ENCODE results near the gene MRC1.

Gene MRC1

GRCh38 chr10:17795813-17796594 is 13.1 kb upstream of the MRC1 start:
- DNase-seq, result no peak

- no peak for DNase-seq
Observed at GRCh38 chr10:17801507-17801906, 7.6 kb upstream of the MRC1 start.

- no peak for DNase-seq
Observed at GRCh38 chr10:17802350-17802749, 6.8 kb upstream of the MRC1 start.

- DNase-seq, result peak; percentile 37
Observed at GRCh38 chr10:17802976-17803375, 6.2 kb upstream of the MRC1 start.

GRCh38 chr10:17805330-17805729 is 3.8 kb upstream of the MRC1 start:
- no peak for DNase-seq

- no peak for DNase-seq
Observed at GRCh38 chr10:17805921-17806577, 3.1 kb upstream of the MRC1 start.

DNA sequence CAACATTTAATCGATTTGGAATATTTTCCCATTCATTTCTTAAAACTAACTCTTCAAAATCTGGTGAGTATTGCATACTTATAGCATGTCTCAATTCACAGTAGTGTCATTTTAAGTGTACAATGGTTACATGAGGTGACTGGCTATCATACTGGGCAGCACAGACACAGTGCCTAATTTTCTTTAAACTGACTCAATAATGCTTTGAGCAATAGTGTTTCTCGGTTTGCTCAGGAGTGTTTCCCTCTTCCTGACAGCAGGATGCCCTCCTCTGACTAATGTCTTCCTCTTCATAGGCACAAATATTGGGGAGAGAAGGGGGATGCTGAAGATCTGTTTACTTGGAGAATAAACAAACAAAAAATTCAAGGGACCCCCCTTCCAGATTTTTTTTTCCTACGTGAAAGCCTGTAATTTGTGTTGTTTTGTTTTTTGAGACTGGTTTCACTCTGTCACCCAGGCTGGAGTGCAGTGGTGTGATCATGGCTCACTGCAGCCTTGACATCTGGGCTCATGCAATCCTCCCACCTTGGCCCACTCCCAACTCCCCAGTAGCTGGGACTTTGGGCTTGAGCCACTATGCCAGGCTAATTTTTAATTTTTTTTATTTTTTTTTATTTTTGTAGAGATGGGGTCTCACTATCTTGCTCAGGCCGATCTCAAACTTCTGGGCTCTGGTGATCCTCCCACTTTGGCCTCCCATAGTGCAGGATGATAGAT is 2.2 kb downstream of the MRC1 start:
- DNase-seq, result no peak

DNA sequence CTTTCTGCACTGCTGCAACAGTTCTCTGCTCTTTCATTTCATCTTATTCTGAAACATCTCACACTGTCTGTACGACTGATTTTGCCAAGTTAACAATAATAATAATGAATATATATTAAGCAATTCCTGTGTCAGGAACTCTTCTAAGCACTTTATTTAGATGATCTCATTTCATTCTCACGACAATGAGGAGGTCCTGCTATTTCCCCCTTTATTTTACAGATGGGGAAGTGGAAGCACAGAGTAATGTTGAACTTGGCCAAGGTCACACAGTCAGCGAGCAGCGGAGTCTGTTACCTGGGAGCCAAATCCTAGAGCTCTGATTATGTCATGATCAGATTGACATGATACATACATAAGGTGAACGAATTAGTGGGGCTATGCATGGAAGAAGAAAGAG is 5.8 kb downstream of the MRC1 start:
- no peak for DNase-seq

GRCh38 chr10:17816199-17816598 is 7.1 kb downstream of the MRC1 start:
- no peak for DNase-seq

GRCh38 chr10:17817316-17817715 is 8.2 kb downstream of the MRC1 start:
- DNase-seq, result no peak

DNA sequence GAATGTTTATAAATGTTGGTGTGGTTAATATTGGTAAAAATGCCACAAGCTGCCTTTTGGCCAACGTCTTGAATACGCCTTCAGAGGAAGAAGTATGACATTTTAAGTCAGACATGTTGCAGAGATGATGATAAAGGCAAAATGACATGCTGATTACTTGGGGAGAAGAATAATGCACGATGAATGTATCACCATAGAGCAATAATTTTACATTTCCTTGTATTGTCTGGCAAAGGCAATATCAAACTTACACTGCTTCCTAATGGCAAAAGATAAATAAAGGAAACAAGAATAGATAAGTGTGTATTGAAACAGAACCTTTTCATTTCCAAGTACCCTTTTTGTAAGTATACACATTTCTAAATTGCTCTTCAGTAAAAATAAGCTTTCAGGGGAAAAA is 8.6 kb downstream of the MRC1 start:
- DNase-seq, result no peak

DNA sequence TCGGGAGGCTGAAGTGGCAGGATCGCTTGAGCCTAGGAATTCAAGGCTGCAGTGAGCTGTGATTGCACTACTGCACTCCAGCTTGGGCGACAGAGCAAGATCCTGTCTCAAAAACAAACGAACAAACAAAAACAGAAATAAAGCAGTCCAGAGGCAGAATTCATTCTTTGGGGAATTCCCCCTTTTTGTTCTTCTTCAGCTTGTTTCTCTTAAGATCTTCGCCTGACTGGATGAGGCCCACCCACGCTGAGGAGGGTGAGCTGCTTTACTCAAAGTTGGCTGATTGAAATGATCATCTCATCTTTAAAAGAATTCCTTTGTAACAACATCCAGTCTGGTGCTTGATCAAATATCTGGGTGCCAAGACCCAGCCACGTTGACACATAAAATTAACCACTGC is 10.7 kb downstream of the MRC1 start:
- DNase-seq, result no peak

DNA sequence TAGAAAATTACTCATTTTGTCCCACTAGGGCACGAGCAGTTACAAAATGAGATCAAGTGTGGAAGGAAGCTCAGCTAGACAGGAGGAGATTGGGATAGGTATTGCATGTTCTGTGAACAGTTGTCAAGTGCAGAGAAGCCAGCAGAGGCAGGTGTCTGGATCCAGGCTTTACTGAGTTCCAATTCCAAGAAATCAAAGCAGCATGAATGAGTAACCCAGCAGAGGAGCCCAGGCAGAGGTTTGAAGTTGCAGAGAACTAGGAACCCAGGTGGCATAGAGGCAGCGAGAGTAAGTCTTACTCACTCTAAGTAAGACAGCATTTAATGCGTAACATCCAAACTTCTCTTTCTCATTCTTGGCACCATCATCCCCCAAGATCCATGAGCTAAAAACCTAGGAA is 11.8 kb downstream of the MRC1 start:
- no peak for DNase-seq

GRCh38 chr10:17821893-17822292 is 12.7 kb downstream of the MRC1 start:
- DNase-seq, result no peak

DNA sequence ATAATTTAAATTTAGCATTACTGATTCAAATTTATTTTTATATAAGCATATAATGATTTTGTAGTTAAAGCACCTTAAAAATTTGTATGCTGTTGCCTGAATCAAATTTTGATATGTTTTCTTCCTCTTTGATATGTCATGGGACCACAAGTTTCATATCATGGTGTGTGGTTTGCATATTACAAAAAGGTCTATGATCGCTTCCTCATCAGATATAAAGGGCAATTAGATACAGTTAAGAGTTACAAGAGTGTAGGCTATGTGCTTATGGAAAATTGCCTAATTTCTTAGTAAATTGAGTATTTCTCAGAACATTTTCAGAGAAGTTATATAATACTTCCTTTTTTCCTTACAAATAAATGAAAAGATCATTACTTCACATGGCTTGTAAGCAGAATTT is 22.2 kb downstream of the MRC1 start:
- DNase-seq, result no peak

DNA sequence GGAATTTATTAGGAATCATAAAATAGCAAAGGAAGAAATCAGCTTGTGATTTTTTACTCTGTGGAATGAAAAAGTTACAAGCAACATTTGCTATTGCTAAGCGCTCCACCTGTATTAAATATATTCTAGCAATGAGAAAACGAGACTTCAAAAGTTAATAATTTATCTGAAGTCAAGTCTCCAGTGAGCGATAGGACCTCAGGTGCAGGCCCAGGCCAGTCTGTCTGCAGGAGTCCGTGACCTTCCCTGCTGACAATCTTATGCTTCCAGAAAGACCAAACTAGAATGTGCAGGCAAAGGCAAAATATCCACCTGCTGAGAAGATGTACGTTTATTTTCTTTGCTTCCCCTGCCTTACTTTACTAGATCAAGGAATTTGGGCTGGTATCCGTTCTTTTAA is 22.7 kb downstream of the MRC1 start:
- no peak for DNase-seq

DNA sequence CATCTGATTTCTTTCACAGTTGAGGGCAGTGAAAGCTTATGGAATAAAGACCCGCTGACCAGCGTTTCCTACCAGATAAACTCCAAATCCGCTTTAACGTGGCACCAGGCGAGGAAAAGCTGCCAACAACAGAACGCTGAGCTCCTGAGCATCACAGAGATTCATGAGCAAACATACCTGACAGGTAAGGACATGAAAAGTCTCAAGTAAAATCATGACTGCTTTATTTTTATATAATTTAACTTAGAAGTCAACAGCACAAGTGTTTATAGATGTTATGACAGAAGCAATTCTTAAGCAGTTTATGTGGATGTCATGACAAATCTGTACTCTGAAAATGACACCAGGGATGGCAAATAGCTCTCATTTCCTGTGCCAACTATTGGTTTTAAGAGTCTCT is 24.5 kb downstream of the MRC1 start:
- DNase-seq, result no peak

DNA sequence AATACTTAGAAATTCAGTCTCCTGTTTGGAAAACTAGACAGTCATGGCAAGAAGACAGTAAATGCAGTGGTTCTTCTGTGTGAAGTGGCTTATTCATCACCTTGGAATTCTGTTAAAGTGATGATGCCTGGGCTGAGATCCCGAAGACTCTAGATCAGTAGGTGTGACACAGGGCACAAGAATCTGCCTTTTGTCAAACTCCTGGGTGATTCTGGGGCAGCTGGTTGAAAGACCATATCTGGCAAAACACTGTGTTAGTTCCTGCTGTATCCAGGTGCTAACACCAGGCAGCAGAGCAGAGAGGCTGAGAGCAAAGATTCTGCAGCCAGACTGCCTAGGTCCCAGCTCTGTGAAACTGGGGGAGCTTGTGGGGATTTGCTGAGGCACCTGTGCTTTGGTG is 26.5 kb downstream of the MRC1 start:
- DNase-seq, result peak; percentile 96

DNA sequence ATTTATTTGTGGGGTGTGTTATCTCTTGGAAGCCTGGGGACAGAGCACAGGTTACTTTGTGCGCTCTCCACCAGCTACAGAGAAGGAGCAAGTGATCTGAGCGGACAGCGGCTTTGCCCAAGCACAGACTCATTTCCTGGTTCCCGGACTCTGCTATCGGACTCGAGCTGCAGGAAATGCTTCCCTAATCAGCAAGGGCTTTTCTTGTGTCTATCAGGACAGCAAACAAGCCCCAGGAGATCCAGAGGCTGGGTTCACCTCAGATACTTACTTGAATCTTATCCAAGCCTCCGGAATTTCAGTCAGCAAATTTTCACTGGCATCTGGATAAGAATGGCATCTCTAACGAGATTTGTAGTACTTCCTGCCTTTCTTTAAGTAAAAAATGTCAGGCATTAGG is 27.8 kb downstream of the MRC1 start:
- DNase-seq, result peak; percentile 65

DNA sequence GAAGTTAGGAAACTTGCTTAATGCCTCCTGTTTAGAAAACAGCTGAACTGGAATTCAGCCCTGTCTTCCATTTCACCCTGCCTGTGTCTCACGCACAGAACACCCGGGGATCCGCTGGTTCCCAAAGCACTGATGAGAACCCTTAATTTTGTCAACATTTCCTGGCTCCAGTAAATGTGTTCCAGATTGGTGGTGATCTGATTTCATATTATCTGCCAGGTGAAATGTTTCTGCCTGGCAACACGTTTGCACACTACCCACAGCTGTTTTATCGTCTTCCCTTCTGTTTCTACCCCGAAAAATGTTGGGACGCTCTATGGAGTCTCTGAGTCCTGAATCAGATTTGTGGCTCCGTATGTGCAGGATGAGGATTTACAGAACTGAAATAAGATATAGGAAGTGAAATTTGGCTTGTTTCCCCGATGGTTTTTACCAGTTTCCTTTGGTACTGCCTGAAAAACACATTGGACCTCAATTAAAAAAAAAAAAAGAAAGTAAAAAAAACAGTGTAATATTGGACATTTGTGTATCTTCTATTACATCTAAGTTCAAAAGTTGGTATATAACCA is 29.0 kb downstream of the MRC1 start:
- DNase-seq, result no peak

GRCh38 chr10:17841050-17841449 is 31.9 kb downstream of the MRC1 start:
- no peak for DNase-seq

DNA sequence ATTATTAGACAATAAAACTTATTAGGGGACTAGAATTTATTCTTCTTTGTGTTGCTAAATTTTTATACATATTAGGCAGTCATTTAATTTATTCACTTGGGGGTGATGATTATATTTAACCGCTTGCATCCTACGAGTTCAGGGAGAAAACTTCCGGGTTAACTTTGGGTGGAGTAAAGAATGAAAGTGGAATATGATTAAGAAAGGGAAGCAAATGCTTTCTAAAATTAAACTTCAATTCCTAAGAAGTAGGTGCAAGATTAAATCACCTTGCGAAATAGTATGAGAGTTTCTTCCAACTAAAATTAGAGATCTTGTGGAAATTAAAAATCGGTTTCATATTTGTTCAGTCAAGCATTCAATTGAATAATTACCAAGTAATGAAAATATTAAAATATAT is 33.5 kb downstream of the MRC1 start:
- DNase-seq, result no peak

DNA sequence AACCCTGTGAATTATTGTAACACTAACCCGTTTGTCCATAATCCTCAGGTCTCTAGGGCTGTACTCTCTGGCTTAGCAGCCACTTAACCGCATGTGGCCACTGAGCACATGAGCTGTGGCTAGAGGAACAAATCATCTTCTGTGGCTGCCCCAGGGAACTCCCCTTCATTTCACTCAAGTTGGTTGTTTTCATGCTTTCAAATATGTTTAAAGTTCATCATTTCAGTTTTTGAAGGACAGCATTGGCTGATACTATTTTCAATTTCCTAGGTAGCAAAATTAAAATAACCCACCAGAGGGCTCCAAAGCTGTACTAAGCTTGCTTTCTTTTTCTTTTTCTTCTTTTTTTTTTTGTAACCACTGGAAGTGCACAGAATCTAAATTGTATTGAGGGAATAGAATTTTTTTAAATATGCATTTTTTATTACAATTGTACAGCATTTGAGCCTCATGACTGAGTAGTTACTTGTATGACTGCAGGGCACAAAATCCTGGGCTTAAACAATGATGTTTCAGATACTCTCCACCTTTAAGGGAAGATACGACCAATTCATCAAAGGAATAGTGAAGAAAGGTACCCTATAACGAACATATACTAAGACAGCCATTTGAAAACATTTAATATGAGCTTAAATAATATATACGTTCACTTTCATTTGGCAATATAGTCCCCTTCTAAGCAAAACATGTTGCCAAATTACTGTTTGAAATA is 38.6 kb downstream of the MRC1 start:
- peak; percentile 36 for DNase-seq

Data from fibroblast of upper back skin (primary cell).